B cell (primary cell): ENCODE measurements around the gene GTF2H4. TPM values are rescaled to one million over a fixed set of nuclear protein-coding genes. Genes with fewer than 3 reads are reported as not detected.
"Not testable (repeated sequence)": the region's sequence is repeated elsewhere in the genome, so short reads cannot be mapped to it uniquely, and the experiment has no call there.

ENCODE experiments used
- ATAC-seq: fragments of 200-7000 bp; cut with Tn5 transposase; one replicate; pipeline ENCODE4 v1.10.0; 2021; ENCODE audit warnings: low read depth, mild to moderate bottlenecking, moderate number of reproducible peaks, moderate library complexity
- CTCF ChIA-PET: fragments of 350-600 bp; sonication (Branson Sonifier 250); formaldehyde crosslinking; loops from one replicate; lab custom pipeline; 2021; ENCODE audit warnings: antibody characterized with exemption, inconsistent platforms; lab: Charles Lee
- POLR2A ChIA-PET: fragments of 350-600 bp; sonication (Branson Sonifier 250); formaldehyde crosslinking; loops from one replicate; lab custom pipeline; 2021; ENCODE audit warnings: antibody characterized with exemption; lab: Charles Lee
- DNase-seq: peaks from one replicate; pipeline ENCODE4 v3.0.0; 2013
- H2AFZ ChIP-seq: 2 replicates; pipeline ENCODE4 v1.6.1; 2012; ENCODE audit warnings: mild to moderate bottlenecking, low read depth, low read length; ENCODE audit not compliant: insufficient read depth, poor library complexity, severe bottlenecking
- H3K27ac ChIP-seq, 2 donors: 1 replicate in 1 of 2; 2 replicates in 1 of 2; pipeline ENCODE4 v1.5.1; 2012 to 2013; ENCODE audit warnings: low read length in 2 of 2, mild to moderate bottlenecking in 2 of 2, moderate library complexity in 1 of 2
- H3K27me3 ChIP-seq, 4 experiments: fragments of 200-600 bp in 1 of 4; sonication (generic) in 1 of 4; replicated peaks in 1 of 4; 1 replicate in 2 of 4; 2 replicates in 2 of 4; pipeline versions ENCODE4 v1.6.1 to v1.7.0; 2013 to 2016; ENCODE audit warnings: low read length in 3 of 4, mild to moderate bottlenecking in 2 of 4, mixed read lengths in 1 of 4, moderate library complexity in 1 of 4; ENCODE audit not compliant: insufficient read depth in 4 of 4, control insufficient read depth in 3 of 4; ENCODE audit errors: control extremely low read depth in 1 of 4
- H3K36me3 ChIP-seq, 2 experiments: replicated peaks in 1 of 2; 1 replicate in 1 of 2; 2 replicates in 1 of 2; pipeline versions ENCODE4 v1.6.1 to v1.7.1; 2013; ENCODE audit warnings: low read length in 1 of 2; ENCODE audit not compliant: insufficient read depth in 2 of 2, control insufficient read depth in 1 of 2; ENCODE audit errors: control extremely low read depth in 1 of 2, extremely low read depth in 1 of 2
- H3K4me1 ChIP-seq, 2 donors: fragments of 200-600 bp in 1 of 2; sonication (generic) in 1 of 2; 1 replicate in 1 of 2; 2 replicates in 1 of 2; pipeline versions ENCODE4 v1.5.1 to v1.6.1; 2013 to 2017; ENCODE audit warnings: low read length in 2 of 2; ENCODE audit not compliant: control insufficient read depth in 2 of 2, insufficient read depth in 2 of 2
- H3K4me2 ChIP-seq: replicated peaks from 2 replicates; pipeline ENCODE3; 2012; ENCODE audit warnings: mild to moderate bottlenecking, low read depth, low read length; ENCODE audit not compliant: poor library complexity, severe bottlenecking
- H3K4me3 ChIP-seq, 5 experiments: fragments of 200-600 bp in 1 of 5; sonication (generic) in 1 of 5; 1 replicate in 3 of 5; 2 replicates in 2 of 5; pipeline versions ENCODE4 v1.5.1 to v1.7.0; 2011 to 2016; ENCODE audit warnings: low read length in 4 of 5, mild to moderate bottlenecking in 4 of 5, low read depth in 2 of 5, control low read depth in 1 of 5, moderate library complexity in 1 of 5; ENCODE audit not compliant: insufficient read depth in 1 of 5; ENCODE audit errors: control extremely low read depth in 1 of 5, extremely low read depth in 1 of 5
- H3K79me2 ChIP-seq: fragments of 200-600 bp; sonication (generic); one replicate; pipeline ENCODE4 v1.6.0; 2016; ENCODE audit warnings: low read length; ENCODE audit not compliant: control insufficient read depth, insufficient read depth
- H3K9ac ChIP-seq: fragments of 200-600 bp; sonication (generic); 2 replicates; pipeline ENCODE4 v1.6.1; 2017; ENCODE audit warnings: mild to moderate bottlenecking, low read length, moderate library complexity
- H3K9me3 ChIP-seq, 3 donors: one replicate each; pipeline versions ENCODE4 v1.6.1 to v1.7.1; 2013; ENCODE audit warnings: low read length in 2 of 3; ENCODE audit not compliant: control insufficient read depth in 2 of 3, insufficient read depth in 1 of 3; ENCODE audit errors: control extremely low read depth in 1 of 3
- H4K20me1 ChIP-seq: 2 replicates; pipeline ENCODE4 v1.6.0; 2012; ENCODE audit warnings: mild to moderate bottlenecking, low read length; ENCODE audit not compliant: insufficient read depth, control insufficient read depth, poor library complexity, severe bottlenecking
- H3K27ac Mint-ChIP-seq: one replicate; pipeline ENCODE4 v1.8.0; 2021; ENCODE audit warnings: mixed read lengths
- H3K27me3 Mint-ChIP-seq: one replicate; pipeline ENCODE4 v1.8.0; 2021; ENCODE audit warnings: mixed read lengths
- H3K4me1 Mint-ChIP-seq: one replicate; pipeline ENCODE4 v1.8.0; 2021; ENCODE audit warnings: mixed read lengths
- H3K4me3 Mint-ChIP-seq: one replicate; pipeline ENCODE4 v1.8.0; 2021; ENCODE audit warnings: mixed read lengths
- H3K9me3 Mint-ChIP-seq: one replicate; pipeline ENCODE4 v1.8.0; 2022; ENCODE audit warnings: mixed read lengths; ENCODE audit not compliant: insufficient read depth
- CTCF ChIP-seq: fragments of 200-600 bp; IDR thresholded peaks from one replicate; pipeline ENCODE4 v1.8.0; 2022; ENCODE audit warnings: antibody characterized with exemption, mild to moderate bottlenecking
- EZH2 ChIP-seq: IDR thresholded peaks from 2 replicates; pipeline ENCODE4 v1.6.1; 2012; ENCODE audit warnings: borderline replicate concordance, low read depth, mild to moderate bottlenecking, moderate library complexity, low read length; ENCODE audit not compliant: insufficient read depth, poor library complexity, severe bottlenecking
- WGBS: methylation state at CpG from one replicate; pipeline ENCODE4 v1.1.5; 2013; ENCODE audit warnings: missing lambda C conversion rate; ENCODE audit not compliant: insufficient coverage; 5-methylcytosine and 5-hydroxymethylcytosine counted together
- intact Hi-C: fragments of 100-400 bp; cut with micrococcal nuclease; formaldehyde crosslinking; loops from one replicate; pipeline ENCODE4 v1.10.0; 2022
- polyA plus RNA-seq: library from polyadenylated mRNA; depleted of rRNA; stranded (reverse); fragments of >200 nt; gene quantifications from 2 replicates; pipeline ENCODE4 v1.2.3, GENCODE V29; 2012
- total RNA-seq, 2 donors: library from RNA; stranded (reverse); fragments of 120-200 nt in 1 of 2; gene quantifications; 1 replicate in 1 of 2; 2 replicates in 1 of 2; pipeline versions ENCODE4 v1.2.3 to v1.2.4, GENCODE V29; 2013 to 2022

The GTF2H4 gene
- total and polyA plus RNA-seq, 2 donors (not counting 1 experiment from before 2014, with no cell fraction given): 30.2 to 38.4 TPM

DNA sequence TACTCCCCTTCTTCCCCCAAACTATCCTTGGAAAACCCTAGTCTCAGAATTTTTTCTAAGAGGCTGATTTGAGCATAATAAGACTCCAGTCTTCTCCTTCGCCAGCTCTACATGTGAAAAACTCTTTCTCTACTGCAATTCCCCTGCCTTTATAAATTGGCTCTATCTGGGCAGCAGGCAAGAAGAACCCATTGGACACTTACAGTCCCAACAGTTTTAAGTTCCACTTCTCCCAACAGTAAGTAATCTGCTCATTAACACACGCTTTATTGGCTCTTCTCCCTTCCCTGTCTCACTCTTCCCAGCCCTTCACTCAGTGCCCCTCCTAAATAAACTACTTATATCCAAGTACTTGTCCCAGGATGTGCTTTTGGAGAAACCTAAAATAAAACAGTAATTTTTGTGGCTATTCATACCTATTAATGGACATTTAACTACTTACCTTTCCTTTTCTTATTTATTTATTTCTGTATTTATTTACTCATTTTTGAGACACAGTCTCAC lies 34.8 kb upstream of the GTF2H4 start:
- Histone ChIP-seq H3K36me3 (no peaks in the 10 kb centered on the region), H3K9ac (no peak overlapping the region), H3K4me2 (no peak overlapping the region), H3K27ac (no peak overlapping the region), H3K4me1 (peaks cover 9 to 10% of the 10 kb centered on the region in 2 donors), H3K79me2 (no peaks in the 10 kb centered on the region), H3K9me3 (peaks cover 0 to 23% (median 17%) of the 10 kb centered on the region in 3 donors), H3K27me3 (peaks cover 0 to 6% (median 0%) of the 10 kb centered on the region in 4 experiments), H3K4me3 (no peak overlapping the region), H2AFZ (no peak overlapping the region), H4K20me1 (no peaks in the 10 kb centered on the region)
- no peak overlapping the region for H3K4me3 Mint-ChIP-seq
- peaks cover 9% of the 10 kb centered on the region for H3K4me1 Mint-ChIP-seq
- H3K9me3 Mint-ChIP-seq: peaks cover 15% of the 10 kb centered on the region
- ChIA-PET CTCF (no interaction called here), POLR2A (no interaction called here)
- no peak overlapping the region for H3K27ac Mint-ChIP-seq
- DNase-seq: no peak
- ATAC-seq: no peak
- H3K27me3 Mint-ChIP-seq: peaks cover 8% of the 10 kb centered on the region
- intact Hi-C loops: no loop called here
- 100% methylated on average over 1 of the region's 2 CpGs for WGBS
- TF ChIP-seq EZH2: no peak
- no peak for TF ChIP-seq CTCF

DNA sequence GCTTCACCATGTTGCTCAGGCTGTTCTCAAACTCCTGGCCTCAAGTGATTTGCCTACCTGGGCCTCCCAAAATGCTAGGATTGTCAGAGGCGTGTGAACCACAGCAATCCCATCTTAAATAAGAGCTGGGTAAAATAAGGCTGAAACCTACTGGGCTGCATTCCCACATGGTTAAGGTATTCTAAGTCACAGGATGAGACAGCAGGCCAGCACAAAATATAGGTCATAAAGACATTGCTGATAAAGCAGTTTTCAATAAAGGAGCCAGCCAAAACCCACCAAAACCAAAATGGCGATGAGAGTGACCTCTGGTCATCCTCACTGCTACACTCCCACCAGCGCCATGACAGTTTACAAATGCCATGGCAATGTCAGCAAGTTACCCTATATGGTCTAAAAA lies 34.2 kb upstream of the GTF2H4 start:
- H3K27me3 Mint-ChIP-seq, H3K27me3 ChIP-seq, H4K20me1 ChIP-seq, H3K4me3 Mint-ChIP-seq, H3K27ac Mint-ChIP-seq, DNase-seq, H3K79me2 ChIP-seq, H3K9ac ChIP-seq, H3K4me2 ChIP-seq, H3K27ac ChIP-seq, POLR2A ChIA-PET, intact Hi-C loops, ATAC-seq, H2AFZ ChIP-seq, H3K36me3 ChIP-seq, H3K4me3 ChIP-seq: not testable (repeated sequence)
- peaks cover 14% of the 10 kb centered on the region for H3K9me3 Mint-ChIP-seq
- WGBS: 100% methylated on average over 2 of the region's 3 CpGs
- CTCF ChIA-PET: interaction anchor here (1.8 kb wide), 1 partner anchor 45 kb away, joined by 5 read pairs; no protein-coding TSS in a partner anchor
- peaks cover 0 to 23% (median 14%) of the 10 kb centered on the region in 3 donors for H3K9me3 ChIP-seq
- peaks cover 14% of the 10 kb centered on the region for H3K4me1 Mint-ChIP-seq
- peaks cover 9 to 10% of the 10 kb centered on the region in 2 donors for H3K4me1 ChIP-seq
